ENCODE measurements around the gene LYVE1. TPM values are rescaled to one million over a fixed set of nuclear protein-coding genes. Genes with fewer than 3 reads are reported as not detected.

LYVE1 gene
- total RNA-seq, 2 donors from 2014 or later = not detected

DNA sequence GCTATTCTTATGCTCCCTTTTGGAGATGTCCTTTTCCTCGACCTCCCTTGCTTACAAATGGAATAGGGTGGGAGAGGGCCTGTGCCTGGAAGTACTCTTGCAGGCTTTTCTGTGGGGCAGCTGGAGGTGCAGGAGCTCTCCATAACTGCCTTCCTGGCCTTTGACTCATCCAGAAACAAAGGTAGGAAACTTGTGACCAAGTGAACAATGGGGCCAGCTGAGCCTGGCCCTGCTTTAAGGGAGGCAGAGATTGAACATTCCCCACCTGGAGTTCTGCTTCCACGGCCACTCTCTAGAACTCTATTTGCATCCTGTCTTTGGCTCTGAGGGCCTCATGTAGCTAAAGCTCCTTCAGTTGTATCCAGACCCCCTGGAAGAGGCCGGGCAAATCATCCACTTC, 5.1 kb upstream of the LYVE1 start:
- no peaks in the 10 kb centered on the region for H3K9me3 Mint-ChIP-seq
- no peak overlapping the region for H3K27ac Mint-ChIP-seq
- no peak for DNase-seq (ENCODE audit: low spot score in 2 of 2)
- ATAC-seq = no peak
- H3K36me3 Mint-ChIP-seq = no peaks in the 10 kb centered on the region

DNA sequence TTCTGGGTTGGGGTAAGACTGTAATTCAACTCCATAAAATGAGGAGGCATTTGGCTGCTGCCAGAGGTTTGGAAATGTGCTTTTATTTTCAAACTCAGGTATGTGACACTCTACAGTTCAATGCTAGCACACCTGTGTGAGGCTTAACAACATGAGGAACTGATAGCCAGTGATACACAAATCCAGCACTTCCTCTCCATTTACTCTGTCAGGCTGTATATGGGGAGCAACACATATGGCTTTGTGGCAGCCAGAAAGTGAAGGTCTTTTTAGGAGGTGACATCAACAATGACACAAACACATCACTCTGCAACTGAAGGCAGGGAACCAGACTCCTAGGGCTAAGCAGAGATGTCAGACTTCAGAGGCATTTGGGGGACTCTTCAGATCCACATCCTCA, 4.6 kb upstream of the LYVE1 start:
- no peak for DNase-seq (ENCODE audit: low spot score in 2 of 2)
- no peak for ATAC-seq
- H3K36me3 Mint-ChIP-seq = no peaks in the 10 kb centered on the region
- no peaks in the 10 kb centered on the region for H3K9me3 Mint-ChIP-seq
- H3K27ac Mint-ChIP-seq = no peak overlapping the region

DNA sequence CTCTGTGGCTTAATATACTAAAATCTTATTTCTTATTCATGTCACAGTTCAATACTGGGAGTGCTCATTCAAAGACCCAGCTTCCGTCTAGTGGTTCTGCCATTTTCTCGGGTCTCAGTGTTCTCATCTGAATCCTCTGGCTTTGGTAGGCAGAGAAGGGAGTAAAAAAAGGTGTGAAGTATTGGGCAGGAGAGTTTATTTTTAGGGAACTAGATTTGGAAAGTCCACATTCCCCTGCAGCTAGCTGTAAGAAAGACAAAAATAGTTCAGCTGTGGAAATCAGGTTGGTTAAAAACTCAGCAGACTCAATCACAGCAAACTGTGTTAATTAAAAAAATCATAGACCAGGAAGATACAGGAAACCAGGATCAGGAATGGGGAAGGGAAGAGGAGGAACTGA, 4.1 kb upstream of the LYVE1 start:
- H3K27ac Mint-ChIP-seq = no peak overlapping the region
- ATAC-seq (no peak), DNase-seq (ENCODE audit: low spot score in 2 of 2) (no peak)
- H3K36me3 Mint-ChIP-seq = no peaks in the 10 kb centered on the region
- H3K9me3 Mint-ChIP-seq = no peaks in the 10 kb centered on the region

DNA sequence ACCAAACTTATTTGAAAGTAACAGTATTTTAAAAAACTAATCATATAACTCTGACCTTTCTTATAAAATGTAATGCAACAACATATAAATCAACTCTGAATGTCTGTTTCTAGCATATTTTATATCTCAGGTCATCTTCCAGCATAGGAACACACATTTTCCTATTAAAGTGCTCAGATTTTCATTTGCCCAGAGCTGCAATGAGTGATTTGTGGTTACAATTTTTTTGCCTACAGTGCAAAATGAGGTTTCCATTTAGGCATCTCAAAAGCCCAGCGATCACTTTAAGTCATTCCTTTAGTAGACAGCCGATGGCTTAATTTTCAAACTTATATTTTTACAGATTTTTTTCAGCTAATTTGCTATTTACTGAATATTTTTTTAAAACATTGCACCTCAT, 1.0 kb downstream of the LYVE1 start:
- no peak for ATAC-seq
- Mint-ChIP-seq H3K9me3 (no peaks in the 10 kb centered on the region), H3K27ac (no peak overlapping the region), H3K36me3 (no peaks in the 10 kb centered on the region)
- DNase-seq (ENCODE audit: low spot score in 2 of 2) = no peak

DNA sequence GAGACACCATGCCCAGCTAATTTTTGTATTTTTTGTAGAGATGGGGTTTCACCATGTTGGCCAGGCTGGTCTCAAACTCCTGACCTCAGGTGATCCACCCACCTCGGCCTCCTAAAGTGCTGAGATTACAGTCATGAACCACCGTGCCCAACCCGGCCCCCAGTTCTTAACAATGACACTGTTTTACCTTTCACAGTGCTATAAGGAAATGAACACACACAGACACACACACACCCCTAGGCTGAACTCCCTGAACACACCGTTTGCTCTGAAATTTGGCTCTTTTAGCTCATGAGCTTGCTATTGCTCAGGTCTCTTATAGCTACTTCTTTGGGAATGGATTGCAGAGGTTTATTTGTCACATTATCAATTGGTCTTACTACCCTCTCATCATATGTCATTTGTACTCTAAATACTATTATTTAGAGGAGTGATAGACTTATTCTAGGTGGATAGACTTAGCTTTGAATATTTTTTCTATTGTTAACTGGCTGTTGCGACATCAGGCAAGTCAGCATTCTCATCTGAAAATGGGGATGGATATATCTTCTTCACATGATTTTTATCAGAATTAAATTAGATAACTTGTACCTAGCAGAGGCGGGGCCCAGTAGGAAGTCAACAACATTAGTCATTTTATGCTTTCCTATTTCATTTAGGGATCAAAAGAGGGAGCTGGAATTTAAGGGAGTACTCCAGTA, 2.1 kb downstream of the LYVE1 start:
- ATAC-seq (no peak), DNase-seq (ENCODE audit: low spot score in 2 of 2) (no peak)
- Mint-ChIP-seq H3K9me3 (no peaks in the 10 kb centered on the region), H3K27ac (no peak overlapping the region), H3K36me3 (no peaks in the 10 kb centered on the region)

DNA sequence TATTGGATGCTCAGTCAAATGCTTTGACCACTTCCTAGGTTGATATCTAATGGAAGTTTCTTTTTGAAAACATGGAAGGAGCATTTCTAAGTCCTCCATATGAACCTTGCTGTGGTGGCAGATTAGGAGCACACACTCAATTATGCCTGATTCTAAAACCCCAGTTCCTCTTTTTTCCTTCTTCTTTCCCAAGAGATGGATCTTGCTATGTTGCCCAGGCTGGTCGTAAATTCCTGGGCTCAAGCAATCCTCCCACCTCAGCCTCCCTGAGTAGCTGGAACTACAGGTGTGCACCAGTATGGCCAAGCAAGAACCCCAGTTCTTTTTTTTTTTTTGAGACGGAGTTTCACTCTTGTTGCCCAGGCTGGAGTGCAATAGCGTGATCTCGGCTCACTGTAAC, 3.0 kb downstream of the LYVE1 start:
- ATAC-seq = no peak
- Mint-ChIP-seq H3K9me3 (no peaks in the 10 kb centered on the region), H3K36me3 (no peaks in the 10 kb centered on the region), H3K27ac (peak overlapping the region in 1 of 2 donors; percentile 79)
- no peak for DNase-seq (ENCODE audit: low spot score in 2 of 2)

DNA sequence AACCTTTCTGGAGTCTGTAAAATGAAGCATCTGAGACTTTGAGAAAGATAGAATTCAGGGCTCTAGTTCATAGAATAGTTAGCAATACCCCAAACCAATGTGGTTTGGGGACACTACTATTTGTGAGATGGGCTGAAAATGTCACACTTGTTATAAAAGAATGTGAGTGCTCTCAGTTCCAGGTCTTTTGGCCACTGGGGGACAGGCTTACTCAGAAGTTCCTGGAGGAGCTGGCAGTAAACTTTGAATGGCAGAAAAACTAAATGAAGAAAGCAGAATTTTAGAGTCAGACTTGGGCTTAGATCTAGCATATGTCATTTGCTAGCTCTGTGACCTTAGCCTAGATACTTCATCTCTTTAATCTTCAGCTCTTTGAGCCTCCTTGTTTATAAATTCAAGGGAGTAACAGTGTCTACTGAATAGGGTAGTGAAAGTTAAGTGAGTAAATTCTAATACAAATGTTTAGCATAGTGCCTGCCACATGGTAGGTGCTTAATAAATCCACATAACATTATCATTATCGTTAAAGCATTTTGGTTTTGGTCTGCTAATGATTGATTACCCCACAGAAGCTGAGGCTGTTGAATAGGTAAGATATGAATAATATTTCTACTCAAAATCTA, 3.7 kb downstream of the LYVE1 start:
- Mint-ChIP-seq H3K9me3 (no peaks in the 10 kb centered on the region), H3K27ac (no peak overlapping the region)
- ATAC-seq = no peak

DNA sequence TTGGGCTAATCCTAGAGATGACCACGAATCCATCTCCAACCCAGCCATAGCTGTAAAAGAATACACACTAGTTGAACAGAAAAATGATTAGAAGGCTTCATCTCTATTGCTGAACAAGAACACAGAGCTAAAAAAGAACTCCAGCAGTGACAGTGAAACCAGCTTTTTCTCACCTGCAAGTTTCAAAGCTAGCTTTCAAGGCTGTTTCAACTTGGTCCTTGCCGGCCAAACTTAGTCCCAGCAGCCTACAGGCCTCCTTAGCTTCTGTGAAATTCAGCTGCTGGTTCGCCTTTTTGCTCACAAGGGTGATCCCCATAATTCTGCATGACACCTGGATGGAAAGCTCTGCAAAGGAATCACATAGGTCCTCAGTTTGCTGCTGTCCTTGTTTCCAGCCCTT, 4.4 kb downstream of the LYVE1 start:
- no peak overlapping the region for H3K27ac Mint-ChIP-seq
- no peaks in the 10 kb centered on the region for H3K9me3 Mint-ChIP-seq
- DNase-seq (ENCODE audit: low spot score in 2 of 2) (no peak), ATAC-seq (no peak)
- no peaks in the 10 kb centered on the region for H3K36me3 Mint-ChIP-seq

More for the DNA sequence above, 3.7 kb downstream of the LYVE1 start:
- H3K36me3 Mint-ChIP-seq = no peaks in the 10 kb centered on the region
- no peak for DNase-seq (ENCODE audit: low spot score in 2 of 2)

DNA sequence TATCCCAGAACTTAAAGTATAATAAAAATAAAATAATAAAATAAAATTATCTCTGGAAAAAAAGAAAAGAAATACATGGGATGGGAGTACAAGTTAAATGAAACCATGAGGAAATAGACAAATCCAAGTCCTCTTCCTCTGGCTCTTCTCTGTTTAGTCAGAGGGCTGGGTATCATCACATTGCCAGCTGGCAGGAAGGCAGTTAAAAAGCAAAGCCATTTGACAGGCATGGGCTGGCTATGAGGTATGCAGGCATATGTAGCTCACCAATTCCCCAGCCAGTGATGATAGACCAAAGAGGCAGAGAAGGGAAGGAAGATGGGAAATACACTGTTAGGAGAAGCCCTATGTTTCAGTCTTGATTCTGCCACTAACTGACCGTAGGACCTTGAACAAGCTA, 6.5 kb downstream of the LYVE1 start:
- DNase-seq (ENCODE audit: low spot score in 2 of 2) = no peak
- Mint-ChIP-seq H3K27ac (no peak overlapping the region), H3K9me3 (no peaks in the 10 kb centered on the region), H3K36me3 (no peaks in the 10 kb centered on the region)
- no peak for ATAC-seq

DNA sequence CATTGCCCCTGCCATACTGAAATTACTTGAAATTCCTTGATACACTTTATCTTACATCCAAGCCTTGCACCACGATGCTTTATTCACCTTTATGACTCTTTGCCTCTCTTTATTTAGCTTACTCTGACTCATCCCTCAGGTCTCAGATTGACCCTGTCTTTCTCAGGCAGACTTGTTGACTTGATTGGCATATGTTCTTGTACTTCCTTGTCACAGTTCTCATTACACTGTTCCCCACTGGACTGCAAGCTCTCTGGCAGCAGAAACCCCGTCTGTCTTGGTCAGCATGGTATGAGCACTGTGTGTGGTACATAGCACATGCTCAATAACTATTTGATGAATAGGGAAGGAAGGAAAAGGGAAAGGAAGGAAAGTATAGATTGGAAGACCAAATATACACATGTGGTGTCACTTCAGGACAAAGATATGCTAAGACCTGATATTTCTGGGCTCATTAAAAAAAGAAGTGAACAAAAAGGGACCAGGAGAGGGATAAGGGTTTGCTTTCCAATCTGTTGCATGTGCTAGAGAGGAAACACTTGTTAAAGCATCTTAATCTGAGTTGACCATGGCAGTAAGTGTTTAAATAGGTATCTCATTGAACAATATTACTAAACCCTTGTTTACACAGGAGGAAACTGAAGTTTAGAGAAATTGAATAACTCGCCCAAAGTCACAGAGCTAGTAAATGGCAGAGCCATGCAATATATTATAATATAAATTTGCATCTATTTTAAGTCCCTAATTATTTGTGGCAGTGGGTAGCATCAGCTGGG, 7.2 kb downstream of the LYVE1 start:
- no peak for ATAC-seq
- no peaks in the 10 kb centered on the region for H3K36me3 Mint-ChIP-seq

DNA sequence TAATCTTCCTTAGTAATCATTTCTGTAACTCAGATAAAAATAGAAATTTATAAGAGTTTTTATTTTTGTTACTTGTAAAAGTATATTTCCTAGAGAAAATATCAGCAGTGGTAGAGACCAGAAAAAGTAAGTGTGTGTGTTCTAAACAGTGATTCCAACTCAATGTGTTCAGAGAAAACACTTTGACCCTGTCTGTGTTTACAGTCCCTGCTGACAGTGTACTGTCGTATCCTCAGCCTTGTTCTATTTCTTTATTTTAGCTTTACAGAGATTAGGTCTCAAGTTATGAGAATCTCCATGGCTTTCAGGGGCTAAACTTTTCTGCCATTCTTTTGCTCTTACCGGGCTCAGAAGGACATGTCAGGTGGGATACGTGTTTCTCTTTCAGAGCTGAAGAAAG, 10.2 kb downstream of the LYVE1 start:
- no peak for ATAC-seq
- DNase-seq (ENCODE audit: low spot score in 2 of 2) = no peak
- Mint-ChIP-seq H3K27ac (no peak overlapping the region), H3K9me3 (no peaks in the 10 kb centered on the region), H3K36me3 (no peaks in the 10 kb centered on the region)

More for the DNA sequence above, 7.2 kb downstream of the LYVE1 start:
- H3K9me3 Mint-ChIP-seq = no peaks in the 10 kb centered on the region
- no peak for DNase-seq (ENCODE audit: low spot score in 2 of 2)
- no peak overlapping the region for H3K27ac Mint-ChIP-seq

DNA sequence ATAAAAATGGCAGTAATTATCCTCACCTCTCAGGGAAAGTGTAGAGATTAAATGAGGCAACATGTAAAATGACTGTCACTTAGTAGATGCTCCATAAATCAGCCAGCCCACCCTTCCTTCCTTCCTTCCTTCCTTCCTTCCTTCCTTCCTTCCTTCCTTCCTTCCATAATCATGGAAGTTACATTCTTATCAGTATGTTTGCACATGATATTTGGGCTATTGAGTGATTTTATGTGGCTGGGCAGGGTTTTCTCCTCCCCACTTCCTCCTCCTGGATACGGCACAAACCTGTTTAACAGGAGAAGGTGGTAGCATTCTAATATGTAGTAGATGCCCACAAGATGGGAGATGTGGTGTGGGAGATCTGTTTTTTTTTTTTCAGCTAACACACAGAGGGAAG, 11.9 kb downstream of the LYVE1 start:
- Mint-ChIP-seq H3K27ac (no peak overlapping the region), H3K9me3 (peaks cover 0 to under 1% of the 10 kb centered on the region in 2 donors), H3K36me3 (peaks cover 0 to under 1% of the 10 kb centered on the region in 2 donors)
- ATAC-seq (no peak), DNase-seq (ENCODE audit: low spot score in 2 of 2) (no peak)

DNA sequence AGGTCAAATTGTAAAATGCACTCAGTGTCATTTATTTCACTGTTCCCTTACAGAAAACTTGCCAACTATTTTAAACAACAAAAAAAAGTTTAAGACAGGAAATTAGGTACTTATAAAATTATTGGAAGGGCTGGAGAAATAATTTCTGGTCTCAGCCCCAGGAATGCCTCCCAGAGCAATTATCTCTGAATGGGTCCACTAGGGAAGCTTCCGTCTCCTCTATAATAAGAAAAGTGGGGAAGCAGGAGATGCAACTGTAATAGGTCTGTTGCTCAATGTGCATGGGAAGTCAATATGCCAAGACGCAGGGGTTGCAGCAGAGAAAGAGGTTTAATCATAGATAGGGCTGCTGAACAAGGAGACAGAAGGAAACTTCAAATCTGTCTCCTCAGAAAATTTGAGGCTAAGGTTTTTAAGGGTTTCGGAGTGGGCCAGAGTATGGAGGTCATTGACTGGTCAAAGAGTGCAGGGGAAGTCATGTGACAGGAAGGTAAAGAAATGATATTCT, 16.6 kb downstream of the LYVE1 start:
- ATAC-seq (no peak), DNase-seq (ENCODE audit: low spot score in 2 of 2) (no peak)
- peaks cover 0 to 6% of the 10 kb centered on the region in 2 donors for H3K36me3 Mint-ChIP-seq
- peaks cover 0 to 7% of the 10 kb centered on the region in 2 donors for H3K9me3 Mint-ChIP-seq
- H3K27ac Mint-ChIP-seq = no peak overlapping the region

DNA sequence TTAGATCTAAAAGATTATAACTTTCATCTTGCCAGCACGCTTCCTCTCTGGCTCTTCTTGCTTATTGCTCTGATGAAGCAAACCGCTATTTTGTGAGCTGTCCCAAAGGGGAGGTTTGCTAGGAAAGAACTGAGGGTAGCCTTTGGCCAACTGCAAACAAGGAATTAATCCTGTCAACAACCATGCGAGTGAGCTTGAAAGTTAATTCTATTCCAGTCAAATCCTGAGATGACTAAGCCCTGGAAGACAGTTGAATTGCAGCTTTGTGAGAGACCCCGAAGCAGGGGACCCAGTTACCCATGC, 17.2 kb downstream of the LYVE1 start:
- H3K9me3 Mint-ChIP-seq = peaks cover 0 to 7% of the 10 kb centered on the region in 2 donors
- no peak for DNase-seq (ENCODE audit: low spot score in 2 of 2)
- H3K36me3 Mint-ChIP-seq = peaks cover 0 to 6% of the 10 kb centered on the region in 2 donors
- ATAC-seq = no peak
- H3K27ac Mint-ChIP-seq = no peak overlapping the region

DNA sequence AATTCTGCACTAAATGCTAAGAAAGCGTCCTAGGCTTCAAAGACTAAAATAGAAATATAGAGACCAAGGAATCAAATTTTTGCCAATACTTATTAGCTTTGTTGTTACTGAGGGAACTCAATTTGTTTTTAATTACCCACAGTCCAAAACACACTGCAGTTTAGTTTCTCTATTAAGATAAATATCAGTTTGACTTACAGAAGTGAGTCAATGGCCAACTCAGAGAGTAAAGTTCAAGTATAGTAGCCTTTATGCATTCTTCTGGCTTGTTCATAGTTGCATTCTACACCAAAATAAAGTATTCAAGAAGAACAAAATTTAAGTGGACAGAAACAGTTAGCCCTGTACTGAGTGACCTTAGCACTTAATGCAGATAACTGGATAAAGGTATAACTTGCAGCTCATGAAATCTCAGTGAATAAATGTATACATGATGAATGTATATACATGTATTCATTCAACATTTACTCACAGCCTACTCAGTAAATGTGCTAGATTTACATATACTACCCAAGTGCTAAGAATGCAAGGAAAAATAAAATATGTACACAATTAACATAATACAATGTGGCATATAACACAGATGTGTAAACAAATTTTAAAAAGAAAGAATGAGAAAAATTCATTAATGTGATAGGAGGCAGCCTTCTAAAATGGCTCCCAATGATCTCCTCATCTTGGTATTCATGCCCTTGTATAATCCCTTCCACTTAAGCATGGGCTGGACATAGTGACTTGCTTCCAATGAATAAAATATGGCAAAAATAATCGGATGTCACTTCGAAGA, 17.8 kb downstream of the LYVE1 start:
- Mint-ChIP-seq H3K9me3 (peaks cover 0 to 7% of the 10 kb centered on the region in 2 donors), H3K27ac (no peak overlapping the region)
- no peak for ATAC-seq

DNA sequence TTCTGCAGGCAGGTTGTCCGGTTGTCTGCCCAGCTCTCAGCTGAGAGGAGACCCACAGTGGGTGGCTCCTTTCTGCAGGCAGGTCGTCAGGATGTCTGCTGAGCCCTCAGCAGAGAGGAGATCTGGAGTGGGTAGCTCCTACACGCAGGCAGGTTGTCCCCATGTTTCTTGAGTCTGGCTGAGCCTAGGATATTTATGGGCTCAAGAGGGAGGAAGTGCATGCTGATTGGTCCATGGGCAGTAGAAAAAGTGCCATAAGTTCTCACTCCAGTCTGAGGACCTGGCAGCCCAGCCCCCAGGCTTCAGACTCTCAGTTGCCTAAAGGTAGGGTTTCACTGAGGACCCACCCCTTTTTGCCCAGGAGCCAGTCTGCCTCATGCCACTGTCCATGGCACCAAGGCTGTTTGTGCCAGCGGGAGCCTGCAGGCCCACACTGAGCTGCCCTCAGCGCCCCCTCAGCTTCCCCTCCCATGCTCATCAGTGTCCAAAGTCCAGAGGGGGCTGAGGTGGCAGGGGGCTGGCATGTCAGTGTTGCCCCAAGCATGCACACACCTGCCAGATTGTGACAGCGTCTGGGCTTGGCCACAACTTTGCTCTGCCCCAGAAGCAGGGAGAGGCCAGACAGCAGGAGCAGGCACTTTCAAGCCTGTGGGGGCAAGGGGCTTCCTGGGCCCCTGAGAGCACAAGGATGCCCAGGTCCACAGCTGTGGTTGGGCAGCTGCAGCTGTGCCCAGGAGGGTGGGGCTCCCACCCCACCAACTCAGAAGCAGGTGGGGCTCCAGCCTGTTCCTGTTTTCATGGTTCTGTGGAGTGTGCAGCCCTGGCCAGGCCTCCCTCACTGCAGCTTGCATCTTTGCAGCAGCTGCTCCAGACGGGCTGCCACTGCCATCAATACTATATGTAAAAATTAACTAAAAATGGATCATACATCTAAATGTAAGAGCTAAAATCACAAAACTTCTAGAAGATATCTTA, 23.7 kb downstream of the LYVE1 start:
- DNase-seq (ENCODE audit: low spot score in 2 of 2) (no peak), ATAC-seq (no peak)
- no peak overlapping the region for H3K27ac Mint-ChIP-seq
- no peaks in the 10 kb centered on the region for H3K9me3 Mint-ChIP-seq
- no peaks in the 10 kb centered on the region for H3K36me3 Mint-ChIP-seq

More for the DNA sequence above, 17.8 kb downstream of the LYVE1 start:
- peaks cover 0 to 6% of the 10 kb centered on the region in 2 donors for H3K36me3 Mint-ChIP-seq
- no peak for DNase-seq (ENCODE audit: low spot score in 2 of 2)
